IPS-20b (cell line): ENCODE results near the gene KLHL20.
A peak's percentile ranks its signal among the peaks of the same experiment; 100 is the strongest.
"Not testable (repeated sequence)": the region's sequence is repeated elsewhere in the genome, so short reads cannot be mapped to it uniquely, and the experiment has no call there.

Experiments used
- H3K27ac ChIP-seq: one replicate; pipeline ENCODE4 v1.5.1; 2013; ENCODE audit warnings: low read length
- H3K27me3 ChIP-seq: 2 replicates; pipeline ENCODE4 v1.6.1; 2013; ENCODE audit warnings: mild to moderate bottlenecking, low read length, inconsistent platforms; ENCODE audit not compliant: insufficient read depth
- H3K36me3 ChIP-seq: 2 replicates; pipeline ENCODE4 v1.6.1; 2013; ENCODE audit warnings: low read depth, mild to moderate bottlenecking, inconsistent platforms, low read length, moderate library complexity; ENCODE audit not compliant: insufficient read depth
- H3K4me1 ChIP-seq: 2 replicates; pipeline ENCODE4 v1.6.1; 2013; ENCODE audit warnings: mild to moderate bottlenecking, control low read depth, inconsistent platforms, low read length, moderate library complexity; ENCODE audit not compliant: insufficient read depth
- H3K4me3 ChIP-seq: 2 replicates; pipeline ENCODE4 v1.5.1; 2013; ENCODE audit warnings: mild to moderate bottlenecking, low read length, inconsistent platforms
- H3K9ac ChIP-seq: 2 replicates; pipeline ENCODE4 v1.6.1; 2013; ENCODE audit warnings: low read depth, mild to moderate bottlenecking, inconsistent platforms, low read length, moderate library complexity
- H3K9me3 ChIP-seq: 2 replicates; pipeline ENCODE4 v1.6.1; 2013; ENCODE audit warnings: mild to moderate bottlenecking, low read depth, low read length, inconsistent platforms; ENCODE audit not compliant: insufficient read depth

KLHL20 gene

DNA sequence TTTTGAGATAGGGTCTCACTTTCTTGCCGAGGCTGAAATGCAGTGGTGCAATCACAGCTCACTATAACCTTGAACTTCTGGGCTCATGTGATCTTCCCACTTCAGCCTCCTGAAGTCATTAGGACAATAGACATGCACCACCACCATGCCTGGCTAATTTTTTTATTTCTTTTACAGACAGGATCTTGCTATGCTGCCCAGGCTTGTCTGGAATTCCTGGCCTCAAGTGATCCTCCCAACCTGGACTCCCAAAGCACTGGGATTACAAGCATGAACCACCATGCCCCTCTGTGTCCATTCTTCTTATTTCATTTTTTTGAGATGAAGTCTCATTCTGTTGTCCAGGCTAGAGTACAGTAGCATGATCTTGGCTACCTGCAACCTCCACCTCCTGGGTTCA, 12.0 kb upstream of the KLHL20 start:
- no peak overlapping the region for H3K9ac ChIP-seq
- no peak overlapping the region for H3K27ac ChIP-seq
- no peaks in the 10 kb centered on the region for H3K36me3 ChIP-seq
- H3K4me1 ChIP-seq, result no peaks in the 10 kb centered on the region
- H3K27me3 ChIP-seq, result no peaks in the 10 kb centered on the region; the same call in 1 of the 2 replicates
- H3K4me3 ChIP-seq, result no peak overlapping the region
- no peaks in the 10 kb centered on the region for H3K9me3 ChIP-seq

DNA sequence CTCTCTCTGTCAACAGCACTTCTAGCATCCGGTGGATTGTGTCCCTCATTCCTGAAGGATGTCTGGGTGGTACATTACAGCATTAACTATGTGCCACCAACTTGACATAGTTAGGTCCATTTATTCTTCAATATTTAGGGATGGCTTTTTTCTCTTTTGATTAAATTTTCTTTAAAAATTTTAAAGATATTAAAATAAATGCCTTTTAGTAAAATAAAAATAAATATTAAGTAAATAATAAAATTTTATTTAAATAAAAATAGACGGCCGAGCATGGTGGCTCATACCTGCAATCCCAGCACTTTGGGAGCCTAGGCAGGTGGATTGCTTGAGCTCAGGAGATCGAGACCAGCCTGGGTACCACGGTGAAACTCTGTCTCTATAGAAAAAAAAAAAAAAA, 9.7 kb upstream of the KLHL20 start:
- no peak overlapping the region for H3K4me3 ChIP-seq
- no peak overlapping the region for H3K9ac ChIP-seq
- H3K9me3 ChIP-seq, result no peaks in the 10 kb centered on the region
- H3K36me3 ChIP-seq, result no peaks in the 10 kb centered on the region
- H3K4me1 ChIP-seq, result no peaks in the 10 kb centered on the region
- H3K27me3 ChIP-seq, result peaks cover 23% of the 10 kb centered on the region
- H3K27ac ChIP-seq, result no peak overlapping the region

DNA sequence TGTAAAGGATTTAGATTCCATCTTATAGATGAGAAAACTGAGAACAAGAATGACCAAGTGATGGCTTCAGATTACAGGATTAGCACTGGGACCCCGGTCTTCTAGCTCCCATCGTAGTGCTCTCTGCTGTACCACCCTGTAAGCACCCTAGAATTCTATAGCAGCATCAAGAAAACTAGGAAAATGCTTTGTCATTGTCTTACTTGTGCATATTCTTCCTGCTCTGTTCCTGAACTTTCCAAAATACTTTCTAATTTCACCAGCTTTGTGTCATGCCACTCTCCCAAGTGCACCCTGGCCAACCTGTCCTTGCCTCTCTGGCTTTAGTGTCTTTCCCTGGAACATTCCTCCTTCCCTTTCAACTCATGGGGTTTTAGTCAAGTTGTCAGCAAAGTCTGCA, 6.0 kb upstream of the KLHL20 start:
- Histone ChIP-seq H3K9ac (no peak overlapping the region), H3K27ac (no peak overlapping the region), H3K9me3 (no peaks in the 10 kb centered on the region), H3K27me3 (peaks cover 60% of the 10 kb centered on the region), H3K4me3 (no peak overlapping the region), H3K4me1 (no peaks in the 10 kb centered on the region), H3K36me3 (no peaks in the 10 kb centered on the region)

DNA sequence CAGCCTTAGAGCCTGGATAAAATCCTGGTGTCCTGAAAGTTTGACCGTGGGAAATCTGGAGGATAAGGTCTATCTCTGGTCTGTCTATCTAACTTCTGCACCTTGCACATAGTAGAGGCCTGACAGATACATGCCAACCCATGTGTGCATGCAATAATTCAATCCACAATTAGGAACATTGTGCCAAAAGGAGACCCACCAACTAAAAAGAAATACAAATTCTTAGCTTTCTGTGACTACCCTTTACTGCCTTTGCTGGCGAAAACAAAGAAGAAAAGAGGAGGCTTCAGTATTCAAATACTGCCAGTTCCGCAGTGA, 381 bp upstream of the KLHL20 start:
- H3K9me3 ChIP-seq, result no peaks in the 10 kb centered on the region
- no peaks in the 10 kb centered on the region for H3K36me3 ChIP-seq
- peaks cover 46% of the 10 kb centered on the region for H3K27me3 ChIP-seq
- H3K9ac ChIP-seq, result no peak overlapping the region
- peak overlapping the region; percentile 96 for H3K4me3 ChIP-seq
- H3K4me1 ChIP-seq, result no peaks in the 10 kb centered on the region
- no peak overlapping the region for H3K27ac ChIP-seq

DNA sequence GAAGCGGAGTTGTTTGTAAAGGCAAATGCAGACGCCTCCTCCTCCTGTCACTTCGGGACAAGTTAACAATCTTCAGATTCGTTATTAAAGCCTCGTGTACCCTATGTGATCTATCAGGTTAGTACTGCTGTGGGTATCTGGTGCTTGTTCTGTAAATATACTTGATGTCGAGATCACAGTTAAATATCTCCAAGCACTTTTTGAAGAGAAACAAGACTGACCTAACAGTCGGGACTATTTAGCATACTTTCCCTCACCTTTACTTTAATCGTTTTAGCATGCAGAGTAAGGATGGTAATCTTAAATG, 710 bp downstream of the KLHL20 start:
- Histone ChIP-seq H3K4me3 (peak overlapping the region; percentile 96), H3K4me1 (no peaks in the 10 kb centered on the region), H3K9ac (peak overlapping the region; percentile 72), H3K9me3 (no peaks in the 10 kb centered on the region), H3K27ac (no peak overlapping the region), H3K27me3 (peaks cover 35% of the 10 kb centered on the region), H3K36me3 (no peaks in the 10 kb centered on the region)

DNA sequence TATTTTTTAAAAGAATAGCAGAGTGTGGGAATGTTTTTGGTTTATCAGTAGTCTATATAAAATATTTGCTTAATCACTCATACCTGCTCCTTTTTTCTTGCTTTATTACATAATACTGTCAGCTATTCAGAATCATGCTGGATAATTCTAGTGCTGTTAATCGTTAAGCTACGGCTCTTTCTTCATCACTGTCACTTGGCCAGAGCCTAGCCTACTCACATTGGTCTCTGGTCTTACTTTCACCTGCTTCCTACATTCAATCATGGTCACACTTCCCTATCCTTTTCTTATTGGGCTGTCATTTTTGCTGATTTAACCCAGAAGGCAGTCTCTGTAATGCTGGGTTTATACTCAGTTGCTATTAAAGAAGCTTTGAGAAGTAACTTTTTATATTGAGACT, 2.5 kb downstream of the KLHL20 start:
- H3K4me1 ChIP-seq, result no peaks in the 10 kb centered on the region
- H3K27me3 ChIP-seq, result peaks cover 17% of the 10 kb centered on the region
- no peaks in the 10 kb centered on the region; the same call in 1 of the 2 replicates for H3K9me3 ChIP-seq
- H3K4me3 ChIP-seq, result no peak overlapping the region
- H3K9ac ChIP-seq, result no peak overlapping the region
- H3K36me3 ChIP-seq, result no peaks in the 10 kb centered on the region
- no peak overlapping the region for H3K27ac ChIP-seq

DNA sequence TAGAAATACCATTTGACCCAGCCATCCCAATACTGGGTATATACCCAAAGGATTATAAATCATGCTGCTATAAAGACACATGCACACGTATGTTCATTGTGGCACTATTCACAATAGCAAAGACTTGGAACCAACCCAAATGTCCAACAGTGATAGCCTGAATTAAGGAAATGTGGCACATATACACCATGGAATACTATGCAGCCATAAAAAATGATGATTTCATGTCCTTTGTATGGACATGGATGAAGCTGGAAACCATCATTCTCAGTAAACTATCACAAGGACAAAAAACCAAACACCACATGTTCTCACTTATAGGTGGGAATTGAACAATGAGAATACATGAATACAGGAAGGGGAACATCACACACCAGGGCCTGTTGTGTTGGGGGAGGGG, 16.6 kb downstream of the KLHL20 start:
- H3K27ac ChIP-seq, H3K27me3 ChIP-seq, H3K9me3 ChIP-seq, H3K9ac ChIP-seq, H3K4me3 ChIP-seq, H3K4me1 ChIP-seq: not testable (repeated sequence)
- peaks cover 18% of the 10 kb centered on the region for H3K36me3 ChIP-seq

DNA sequence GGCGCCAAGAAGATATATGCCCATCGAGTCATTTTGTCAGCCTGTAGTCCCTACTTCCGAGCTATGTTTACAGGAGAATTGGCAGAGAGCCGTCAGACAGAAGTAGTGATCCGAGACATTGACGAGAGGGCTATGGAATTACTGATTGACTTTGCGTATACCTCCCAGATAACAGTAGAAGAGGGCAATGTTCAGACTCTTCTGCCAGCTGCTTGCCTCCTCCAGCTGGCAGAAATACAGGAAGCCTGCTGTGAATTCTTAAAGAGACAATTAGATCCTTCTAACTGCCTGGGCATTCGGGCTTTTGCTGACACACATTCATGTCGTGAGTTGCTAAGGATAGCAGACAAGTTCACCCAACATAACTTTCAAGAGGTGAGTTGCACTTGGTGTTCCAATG, 19.1 kb downstream of the KLHL20 start:
- no peaks in the 10 kb centered on the region for H3K4me1 ChIP-seq
- H3K36me3 ChIP-seq, result peaks cover 15% of the 10 kb centered on the region
- no peak overlapping the region for H3K9ac ChIP-seq
- no peaks in the 10 kb centered on the region for H3K9me3 ChIP-seq
- H3K4me3 ChIP-seq, result no peak overlapping the region
- H3K27me3 ChIP-seq, result no peaks in the 10 kb centered on the region
- H3K27ac ChIP-seq, result no peak overlapping the region

DNA sequence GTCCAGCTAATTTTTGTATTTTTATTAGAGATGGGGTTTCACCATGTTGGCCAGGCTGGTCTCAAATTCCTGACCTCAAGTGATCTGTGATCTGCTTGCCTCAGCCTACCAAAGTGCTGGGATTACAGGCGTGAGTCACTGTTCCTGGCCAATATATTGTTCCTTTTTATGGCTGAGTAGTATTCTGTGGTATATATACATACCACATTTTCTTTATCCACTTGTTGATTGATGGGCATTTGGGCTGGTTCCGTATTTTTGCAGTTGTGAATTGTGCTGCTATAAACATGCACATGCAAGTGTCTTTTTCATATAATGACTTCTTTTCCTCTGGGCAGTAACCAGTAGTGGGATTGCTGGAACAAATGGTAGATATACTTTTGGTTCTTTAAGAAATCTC, 21.3 kb downstream of the KLHL20 start:
- not testable (repeated sequence) for H3K9ac ChIP-seq, H3K4me1 ChIP-seq, H3K27me3 ChIP-seq, H3K4me3 ChIP-seq, H3K9me3 ChIP-seq, H3K27ac ChIP-seq
- H3K36me3 ChIP-seq, result peaks cover 15% of the 10 kb centered on the region

DNA sequence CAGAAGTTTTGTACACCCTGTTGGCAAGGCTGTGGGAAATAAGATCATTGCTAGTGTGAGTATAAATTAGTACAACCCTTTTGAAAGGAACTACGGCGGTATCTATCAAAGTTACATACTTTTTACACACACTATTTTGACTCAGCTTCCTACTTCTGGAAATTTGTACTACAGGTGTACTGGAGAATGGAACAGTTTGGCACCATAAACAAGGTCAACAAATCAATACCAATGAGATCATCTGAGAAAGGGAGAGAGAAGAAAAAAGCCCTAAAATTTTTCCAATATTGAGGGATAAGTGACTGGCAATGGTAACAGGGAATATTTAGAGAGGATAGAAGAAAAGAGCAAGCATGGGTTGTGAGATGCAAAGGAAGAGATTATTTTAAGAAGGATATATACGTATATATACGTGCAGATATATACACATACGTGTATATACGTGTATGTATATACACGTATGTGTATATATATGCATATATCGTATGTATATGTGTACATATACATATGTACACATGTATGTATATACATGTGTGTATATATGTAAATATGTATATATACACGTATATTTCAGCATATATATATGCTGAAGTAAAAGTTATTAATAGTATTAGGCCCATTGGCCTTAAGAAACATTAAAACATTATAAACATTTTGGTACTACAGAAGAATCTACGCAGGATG, 27.6 kb downstream of the KLHL20 start:
- H3K27ac ChIP-seq, result no peak overlapping the region
- H3K9me3 ChIP-seq, result no peaks in the 10 kb centered on the region
- no peaks in the 10 kb centered on the region for H3K27me3 ChIP-seq
- no peak overlapping the region for H3K4me3 ChIP-seq
- no peaks in the 10 kb centered on the region for H3K36me3 ChIP-seq
- H3K9ac ChIP-seq, result no peak overlapping the region
- no peaks in the 10 kb centered on the region for H3K4me1 ChIP-seq

DNA sequence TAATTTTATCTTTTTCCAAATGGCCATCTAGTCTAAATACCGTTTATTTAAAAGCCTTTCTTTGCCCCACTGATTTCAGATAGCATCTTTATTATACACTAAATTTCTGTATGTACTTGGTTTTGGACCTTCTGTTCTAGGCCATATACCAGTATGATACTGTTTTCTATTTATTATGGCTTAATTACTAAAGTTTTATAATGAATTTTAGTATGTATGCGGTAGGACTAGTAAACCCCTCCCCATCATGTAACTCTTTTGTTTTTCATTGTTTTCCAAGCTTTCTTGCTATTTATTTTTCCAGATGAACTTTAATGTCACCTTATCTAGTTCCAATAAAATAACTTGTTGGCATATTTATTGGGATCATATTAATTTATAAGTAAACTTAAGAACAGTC, 29.9 kb downstream of the KLHL20 start:
- no peaks in the 10 kb centered on the region for H3K4me1 ChIP-seq
- H3K4me3 ChIP-seq, result no peak overlapping the region
- no peak overlapping the region for H3K27ac ChIP-seq
- H3K9ac ChIP-seq, result no peak overlapping the region
- no peaks in the 10 kb centered on the region for H3K27me3 ChIP-seq
- no peaks in the 10 kb centered on the region for H3K36me3 ChIP-seq
- H3K9me3 ChIP-seq, result no peaks in the 10 kb centered on the region

DNA sequence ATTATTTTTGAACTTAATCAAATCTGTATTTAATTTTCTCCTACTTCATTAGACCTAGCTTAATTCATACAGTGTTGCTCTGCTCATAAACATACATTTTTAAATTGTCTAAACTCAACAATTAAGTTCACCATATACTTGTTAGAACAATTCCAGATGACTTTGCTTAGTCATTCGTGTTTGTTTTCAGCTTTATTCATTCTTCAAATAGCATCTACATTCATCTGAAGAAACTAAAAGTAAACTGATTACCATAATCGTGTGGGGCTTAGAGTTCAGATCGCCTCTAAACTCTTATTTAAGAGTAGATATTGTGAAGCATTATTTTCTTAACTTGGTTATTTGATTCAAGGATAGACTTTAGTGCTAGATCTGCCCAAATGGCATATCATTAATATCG, 34.4 kb downstream of the KLHL20 start:
- no peak overlapping the region for H3K27ac ChIP-seq
- peaks cover 15% of the 10 kb centered on the region; the same call in 1 of the 2 replicates for H3K36me3 ChIP-seq
- no peaks in the 10 kb centered on the region for H3K4me1 ChIP-seq
- no peak overlapping the region for H3K4me3 ChIP-seq
- H3K9me3 ChIP-seq, result no peaks in the 10 kb centered on the region
- H3K27me3 ChIP-seq, result no peaks in the 10 kb centered on the region
- no peak overlapping the region for H3K9ac ChIP-seq

DNA sequence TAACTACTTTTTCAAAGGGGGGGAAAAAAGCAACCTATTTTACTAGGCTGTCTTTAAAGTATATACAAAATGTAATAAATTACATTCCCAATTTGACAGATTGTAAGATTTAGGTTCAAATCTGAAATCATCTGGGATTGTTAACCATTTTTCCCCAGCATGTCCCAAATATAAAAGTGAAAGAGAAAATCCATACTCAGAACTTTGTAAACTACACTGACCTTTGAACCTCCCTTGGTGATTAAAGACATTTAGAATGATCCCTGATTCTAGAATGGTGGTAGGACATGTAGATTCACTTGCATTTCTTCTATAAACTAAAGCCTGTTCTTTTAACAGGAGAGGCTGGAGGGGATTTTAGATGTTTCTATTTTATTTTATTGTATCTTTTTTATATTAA, 39.0 kb downstream of the KLHL20 start:
- H3K36me3 ChIP-seq, result peaks cover 53% of the 10 kb centered on the region

More for the DNA sequence above, 39.0 kb downstream of the KLHL20 start:
- Histone ChIP-seq H3K27me3 (no peaks in the 10 kb centered on the region), H3K9me3 (no peaks in the 10 kb centered on the region), H3K9ac (no peak overlapping the region), H3K4me3 (no peak overlapping the region), H3K27ac (no peak overlapping the region), H3K4me1 (no peaks in the 10 kb centered on the region)
